GM12873 (cell line): ENCODE measurements around the gene GSN.

Experiments
- CTCF ChIP-seq: IDR thresholded peaks from 2 replicates; pipeline ENCODE4 v1.5.1; 2012; ENCODE audit warnings: low read depth, mild to moderate bottlenecking, moderate library complexity, low read length, control low read depth; ENCODE audit not compliant: insufficient read depth; ENCODE audit errors: missing control alignments

GSN gene

GRCh38 chr9:121268851-121269641, 1.1 kb downstream of the GSN start:
- TF ChIP-seq CTCF: no peak

GRCh38 chr9:121269642-121270254, 1.8 kb downstream of the GSN start:
- TF ChIP-seq CTCF: no peak

- no peak for TF ChIP-seq CTCF
These were observed 3.7 kb downstream of the GSN start for GRCh38 chr9:121271368-121272341.

- TF ChIP-seq CTCF: no peak
These were observed 4.5 kb downstream of the GSN start for GRCh38 chr9:121272401-121272948.

- TF ChIP-seq CTCF: no peak
These were observed 5.3 kb downstream of the GSN start for GRCh38 chr9:121273064-121273775.

- no peak for TF ChIP-seq CTCF
These were observed 6.9 kb downstream of the GSN start for GRCh38 chr9:121274851-121275250.
